Caco-2 (cell line): ENCODE data around the gene CLTC. TPM values are rescaled to one million over a fixed set of nuclear protein-coding genes. Genes with fewer than 3 reads are reported as not detected.

Source experiments
- BruUV-seq: library from RNA; stranded (reverse); fragments of 400-500 nt; replicated peaks from 2 replicates; lab custom pipeline; 2021; lab: Mats Ljungman, UMichigan
- CTCF ChIA-PET: fragments of 300-600 bp; sonication (Branson Sonifier 250); formaldehyde crosslinking; loops from one replicate; lab custom pipeline; 2022; ENCODE audit warnings: antibody characterized with exemption; lab: Charles Lee
- POLR2A ChIA-PET: fragments of 300-600 bp; sonication (Branson Sonifier 250); formaldehyde crosslinking; loops from one replicate; lab custom pipeline; 2022; ENCODE audit warnings: antibody characterized with exemption; lab: Charles Lee
- DNase-seq, 2 experiments: peaks; one replicate each; pipeline versions ENCODE4 v3.0.0 to v3.0.0-alpha.2; 2020 to 2022
- H3K27me3 ChIP-seq: replicated peaks from 2 replicates; pipeline ENCODE4 v1.6.0; 2011; ENCODE audit warnings: low read length; ENCODE audit not compliant: control insufficient read depth, insufficient read depth
- H3K36me3 ChIP-seq: 2 replicates; pipeline ENCODE4 v1.5.1; 2011; ENCODE audit warnings: low read length; ENCODE audit not compliant: control insufficient read depth, insufficient read depth
- H3K4me1 ChIP-seq: fragments of 250-450 bp; sonication (Bioruptor Pico); 2 replicates; pipeline ENCODE4 v1.5.1; 2020; ENCODE audit warnings: mild to moderate bottlenecking
- H3K4me3 ChIP-seq: 2 replicates; pipeline ENCODE4 v1.5.1; 2011; ENCODE audit warnings: low read depth, mild to moderate bottlenecking, control low read depth, low read length
- H3K9me3 ChIP-seq: fragments of 250-450 bp; sonication (Bioruptor Pico); 2 replicates; pipeline ENCODE4 v1.5.1; 2020; ENCODE audit warnings: mild to moderate bottlenecking, moderate library complexity
- H3K27ac Mint-ChIP-seq: one replicate; pipeline ENCODE4 v1.8.0; 2022; ENCODE audit warnings: mixed read lengths; ENCODE audit not compliant: unreplicated experiment
- H3K27me3 Mint-ChIP-seq: one replicate; pipeline ENCODE4 v1.8.0; 2022; ENCODE audit warnings: mixed read lengths; ENCODE audit not compliant: insufficient read depth, unreplicated experiment
- H3K36me3 Mint-ChIP-seq: one replicate; pipeline ENCODE4 v1.8.0; 2022; ENCODE audit warnings: mild to moderate bottlenecking, mixed read lengths; ENCODE audit not compliant: insufficient read depth, unreplicated experiment
- H3K4me1 Mint-ChIP-seq: one replicate; pipeline ENCODE4 v1.8.0; 2022; ENCODE audit warnings: low read depth, mixed read lengths; ENCODE audit not compliant: unreplicated experiment
- H3K4me3 Mint-ChIP-seq: one replicate; pipeline ENCODE4 v1.8.0; 2022; ENCODE audit warnings: mild to moderate bottlenecking, moderate library complexity, mixed read lengths; ENCODE audit not compliant: unreplicated experiment
- H3K9me3 Mint-ChIP-seq: one replicate; pipeline ENCODE4 v1.8.0; 2022; ENCODE audit warnings: mixed read lengths; ENCODE audit not compliant: unreplicated experiment
- intact Hi-C: fragments of 100-400 bp; cut with micrococcal nuclease; formaldehyde crosslinking; loops from one replicate; pipeline ENCODE4 v1.10.0; 2022; ENCODE audit not compliant: unreplicated experiment
- total RNA-seq: library from RNA; stranded (reverse); gene quantifications from 2 replicates; pipeline ENCODE4 v1.2.3, GENCODE V29; 2022
- TF ChIP-seq, protein P1 (sequence below), 2 experiments: fragments of 200-600 bp in 1 of 2; IDR thresholded peaks; 1 replicate in 1 of 2; 2 replicates in 1 of 2; pipeline versions ENCODE4 v1.5.1 to v1.8.0; 2011 to 2022; ENCODE audit warnings: antibody characterized with exemption in 1 of 2, control low read depth in 1 of 2, inconsistent platforms in 1 of 2, low read depth in 1 of 2, low read length in 1 of 2, mild to moderate bottlenecking in 1 of 2, moderate library complexity in 1 of 2; ENCODE audit not compliant: insufficient read depth in 1 of 2, severe bottlenecking in 1 of 2, unreplicated experiment in 1 of 2

The CLTC gene
- total RNA-seq, 1 experiment from 2014 or later = 289 TPM

DNA sequence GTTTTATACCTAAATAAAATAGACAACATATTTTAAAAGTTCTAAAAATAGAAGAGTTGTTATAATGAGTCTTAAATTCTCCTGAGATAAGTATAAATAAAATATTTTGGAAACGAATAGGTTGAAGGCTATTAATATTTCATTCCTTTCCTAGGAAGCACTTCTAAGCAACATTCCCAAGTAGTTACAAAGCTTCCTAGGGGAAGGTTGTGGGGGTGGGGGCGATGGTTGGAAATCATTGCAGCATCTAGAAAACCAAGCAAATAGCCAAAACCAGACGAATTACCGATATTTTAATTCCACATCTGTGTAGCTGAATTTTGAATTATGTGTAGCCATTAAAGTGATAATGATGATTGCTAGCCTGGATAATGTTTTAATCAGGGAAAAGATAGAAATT lies 60.6 kb downstream of the CLTC start:
- H3K27me3 Mint-ChIP-seq = no peaks in the 10 kb centered on the region
- ChIA-PET CTCF (interaction anchor here (0.6 kb wide), 1 partner anchor 123 kb away, joined by 13 read pairs; no protein-coding TSS in a partner anchor), POLR2A (no interaction called here)
- TF ChIP-seq, protein P1, sequence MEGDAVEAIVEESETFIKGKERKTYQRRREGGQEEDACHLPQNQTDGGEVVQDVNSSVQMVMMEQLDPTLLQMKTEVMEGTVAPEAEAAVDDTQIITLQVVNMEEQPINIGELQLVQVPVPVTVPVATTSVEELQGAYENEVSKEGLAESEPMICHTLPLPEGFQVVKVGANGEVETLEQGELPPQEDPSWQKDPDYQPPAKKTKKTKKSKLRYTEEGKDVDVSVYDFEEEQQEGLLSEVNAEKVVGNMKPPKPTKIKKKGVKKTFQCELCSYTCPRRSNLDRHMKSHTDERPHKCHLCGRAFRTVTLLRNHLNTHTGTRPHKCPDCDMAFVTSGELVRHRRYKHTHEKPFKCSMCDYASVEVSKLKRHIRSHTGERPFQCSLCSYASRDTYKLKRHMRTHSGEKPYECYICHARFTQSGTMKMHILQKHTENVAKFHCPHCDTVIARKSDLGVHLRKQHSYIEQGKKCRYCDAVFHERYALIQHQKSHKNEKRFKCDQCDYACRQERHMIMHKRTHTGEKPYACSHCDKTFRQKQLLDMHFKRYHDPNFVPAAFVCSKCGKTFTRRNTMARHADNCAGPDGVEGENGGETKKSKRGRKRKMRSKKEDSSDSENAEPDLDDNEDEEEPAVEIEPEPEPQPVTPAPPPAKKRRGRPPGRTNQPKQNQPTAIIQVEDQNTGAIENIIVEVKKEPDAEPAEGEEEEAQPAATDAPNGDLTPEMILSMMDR (IDR thresholded peaks at IDR 0.05; ENCODE audit: insufficient read depth in 1 of 2, low read depth in 1 of 2, low read length in 1 of 2, severe bottlenecking in 1 of 2, unreplicated experiment in 1 of 2) = no peak
- intact Hi-C loops = no loop called here
- BruUV-seq = no TSS peak
- DNase-seq = no peak
- no peaks in the 10 kb centered on the region for H3K9me3 ChIP-seq
- no peaks in the 10 kb centered on the region for H3K4me1 Mint-ChIP-seq
- H3K9me3 Mint-ChIP-seq = no peaks in the 10 kb centered on the region
- H3K27ac Mint-ChIP-seq = no peak overlapping the region
- H3K4me1 ChIP-seq = no peaks in the 10 kb centered on the region
- H3K4me3 Mint-ChIP-seq = no peak overlapping the region
- H3K36me3 ChIP-seq = peaks cover 1% of the 10 kb centered on the region
- H3K27me3 ChIP-seq = no peaks in the 10 kb centered on the region
- H3K4me3 ChIP-seq = no peak overlapping the region
- peaks cover 97% of the 10 kb centered on the region for H3K36me3 Mint-ChIP-seq

DNA sequence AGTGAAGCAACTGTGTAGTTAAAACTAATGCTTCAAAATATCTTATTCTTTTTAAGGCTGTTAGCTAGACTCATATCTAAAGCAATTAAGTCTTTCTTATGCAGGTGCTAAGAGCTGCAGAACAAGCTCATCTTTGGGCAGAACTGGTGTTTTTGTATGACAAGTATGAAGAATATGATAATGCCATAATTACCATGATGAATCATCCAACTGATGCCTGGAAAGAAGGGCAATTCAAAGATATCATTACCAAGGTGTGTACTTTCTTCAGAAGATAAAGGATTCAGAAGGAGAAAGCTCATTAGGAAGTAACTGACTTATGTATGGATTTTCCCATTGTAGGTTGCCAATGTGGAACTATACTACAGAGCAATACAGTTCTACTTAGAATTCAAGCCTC lies 63.6 kb downstream of the CLTC start:
- no peaks in the 10 kb centered on the region for H3K4me1 ChIP-seq
- TF ChIP-seq, protein P1 (IDR thresholded peaks at IDR 0.05; ENCODE audit: insufficient read depth in 1 of 2, low read depth in 1 of 2, low read length in 1 of 2, severe bottlenecking in 1 of 2, unreplicated experiment in 1 of 2) = no peak
- CTCF ChIA-PET = no interaction called here
- H3K9me3 ChIP-seq = no peaks in the 10 kb centered on the region
- no peaks in the 10 kb centered on the region for H3K4me1 Mint-ChIP-seq
- intact Hi-C loops = no loop called here
- no peaks in the 10 kb centered on the region for H3K9me3 Mint-ChIP-seq
- H3K27ac Mint-ChIP-seq = no peak overlapping the region
- H3K4me3 Mint-ChIP-seq = no peak overlapping the region
- no peaks in the 10 kb centered on the region for H3K27me3 ChIP-seq
- H3K4me3 ChIP-seq = no peak overlapping the region
- DNase-seq = no peak
- peaks cover 2% of the 10 kb centered on the region; the same call in 1 of the 2 replicates for H3K36me3 ChIP-seq
- no TSS peak for BruUV-seq
- POLR2A ChIA-PET = interaction anchor here (0.5 kb wide), 1 partner anchor 455 kb away, joined by 3 read pairs; no protein-coding TSS in a partner anchor
- no peaks in the 10 kb centered on the region for H3K27me3 Mint-ChIP-seq
- peaks cover 100% of the 10 kb centered on the region for H3K36me3 Mint-ChIP-seq

DNA sequence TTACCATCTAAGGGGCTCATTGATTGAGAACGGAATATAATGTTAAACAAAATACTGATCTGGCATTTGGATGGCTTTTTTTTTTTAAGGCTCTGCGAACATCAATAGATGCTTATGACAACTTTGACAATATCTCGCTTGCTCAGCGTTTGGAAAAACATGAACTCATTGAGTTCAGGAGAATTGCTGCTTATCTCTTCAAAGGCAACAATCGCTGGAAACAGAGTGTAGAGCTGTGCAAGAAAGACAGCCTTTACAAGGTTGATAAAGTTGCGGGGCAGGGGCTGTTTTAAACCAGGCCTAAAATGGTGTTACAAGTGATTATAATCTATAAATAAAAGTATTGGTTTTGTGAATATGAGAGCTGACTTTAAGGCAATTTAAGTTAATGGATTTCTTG lies 65.3 kb downstream of the CLTC start:
- Mint-ChIP-seq H3K27ac (no peak overlapping the region), H3K9me3 (no peaks in the 10 kb centered on the region)
- POLR2A ChIA-PET = no interaction called here

More for the DNA sequence above, 65.3 kb downstream of the CLTC start:
- CTCF ChIA-PET = no interaction called here
- H3K4me1 ChIP-seq = no peaks in the 10 kb centered on the region
- no peak overlapping the region for H3K4me3 ChIP-seq
- Mint-ChIP-seq H3K4me3 (no peak overlapping the region), H3K36me3 (peaks cover 100% of the 10 kb centered on the region), H3K4me1 (no peaks in the 10 kb centered on the region), H3K27me3 (no peaks in the 10 kb centered on the region)
- H3K36me3 ChIP-seq = peaks cover 2% of the 10 kb centered on the region; the same call in 1 of the 2 replicates
- BruUV-seq = no TSS peak
- no peak for DNase-seq
- no peaks in the 10 kb centered on the region for H3K9me3 ChIP-seq
- H3K27me3 ChIP-seq = no peaks in the 10 kb centered on the region
- intact Hi-C loops = no loop called here
- TF ChIP-seq, protein P1 (IDR thresholded peaks at IDR 0.05; ENCODE audit: insufficient read depth in 1 of 2, low read depth in 1 of 2, low read length in 1 of 2, severe bottlenecking in 1 of 2, unreplicated experiment in 1 of 2) = no peak
